SHP77 (cell line): Measurements from ENCODE around the gene TRA2A.
"Not testable (repeated sequence)": the region's sequence is repeated elsewhere in the genome, so short reads cannot be mapped to it uniquely, and the experiment has no call there.

Source experiments
- DNase-seq, 2 experiments: peaks; one replicate each; lab custom pipeline; 2025; lab: John Stamatoyannopoulos, UW

TRA2A gene

GRCh38 chr7:23494009-23494408 lies 37.8 kb downstream of the TRA2A start:
- no peak for DNase-seq

- no peak for DNase-seq
Observed at GRCh38 chr7:23491502-23491901, 40.3 kb downstream of the TRA2A start.

GRCh38 chr7:23490357-23491135 lies 41.2 kb downstream of the TRA2A start:
- peak; percentile 24 to 80 for DNase-seq

GRCh38 chr7:23488714-23489113 lies 43.1 kb downstream of the TRA2A start:
- DNase-seq: not testable (repeated sequence)

- no peak for DNase-seq
Observed at GRCh38 chr7:23487670-23488069, 44.1 kb downstream of the TRA2A start.

GRCh38 chr7:23486002-23486773 lies 45.6 kb downstream of the TRA2A start:
- no peak for DNase-seq

- no peak for DNase-seq
Observed at GRCh38 chr7:23482686-23483085, 49.1 kb downstream of the TRA2A start.

- no peak for DNase-seq
Observed at GRCh38 chr7:23477962-23478866, 53.6 kb downstream of the TRA2A start.

GRCh38 chr7:23477157-23477499 lies 54.7 kb downstream of the TRA2A start:
- no peak for DNase-seq

- no peak for DNase-seq
Observed at GRCh38 chr7:23476286-23477156, 55.3 kb downstream of the TRA2A start.

GRCh38 chr7:23475576-23475839 lies 56.3 kb downstream of the TRA2A start:
- DNase-seq: no peak

GRCh38 chr7:23474829-23475575 lies 56.8 kb downstream of the TRA2A start:
- DNase-seq: no peak

- DNase-seq: peak; percentile 99 to 100
Observed at GRCh38 chr7:23474094-23474828, 57.5 kb downstream of the TRA2A start.

GRCh38 chr7:23473844-23474093 lies 58.0 kb downstream of the TRA2A start:
- peak in 1 of 2 experiments; percentile 81 for DNase-seq

GRCh38 chr7:23472956-23473843 lies 58.6 kb downstream of the TRA2A start:
- DNase-seq: peak; percentile 47 to 60

- no peak for DNase-seq
Observed at GRCh38 chr7:23472556-23472955, 59.2 kb downstream of the TRA2A start.

GRCh38 chr7:23472046-23472445 lies 59.7 kb downstream of the TRA2A start:
- no peak for DNase-seq

GRCh38 chr7:23471106-23471859 lies 60.5 kb downstream of the TRA2A start:
- DNase-seq: peak; percentile 93 to 98
